Epithelial cell of proximal tubule (primary cell): ENCODE data around the gene LTB. TPM values are rescaled to one million over a fixed set of nuclear protein-coding genes. Genes with fewer than 3 reads are reported as not detected.

Source experiments
- DNase-seq: peaks from one replicate; pipeline ENCODE4 v3.0.0-alpha.2; 2011; ENCODE audit warnings: low read depth
- H3K4me3 ChIP-seq: 2 replicates; pipeline ENCODE4 v1.5.1; 2011; ENCODE audit warnings: low read depth, mild to moderate bottlenecking, low read length
- total RNA-seq: library from RNA; depleted of rRNA; stranded (reverse); fragments of >200 nt; gene quantifications from 2 replicates; pipeline ENCODE4 v1.2.3, GENCODE V29; 2015
- TF ChIP-seq, protein P1 (sequence below): conservative IDR thresholded peaks from 2 replicates; pipeline ENCODE4 v1.5.1; 2012; ENCODE audit warnings: low read depth, mild to moderate bottlenecking, low read length

Gene LTB
- total RNA-seq, 1 donor from 2014 or later = 50.8 TPM

DNA sequence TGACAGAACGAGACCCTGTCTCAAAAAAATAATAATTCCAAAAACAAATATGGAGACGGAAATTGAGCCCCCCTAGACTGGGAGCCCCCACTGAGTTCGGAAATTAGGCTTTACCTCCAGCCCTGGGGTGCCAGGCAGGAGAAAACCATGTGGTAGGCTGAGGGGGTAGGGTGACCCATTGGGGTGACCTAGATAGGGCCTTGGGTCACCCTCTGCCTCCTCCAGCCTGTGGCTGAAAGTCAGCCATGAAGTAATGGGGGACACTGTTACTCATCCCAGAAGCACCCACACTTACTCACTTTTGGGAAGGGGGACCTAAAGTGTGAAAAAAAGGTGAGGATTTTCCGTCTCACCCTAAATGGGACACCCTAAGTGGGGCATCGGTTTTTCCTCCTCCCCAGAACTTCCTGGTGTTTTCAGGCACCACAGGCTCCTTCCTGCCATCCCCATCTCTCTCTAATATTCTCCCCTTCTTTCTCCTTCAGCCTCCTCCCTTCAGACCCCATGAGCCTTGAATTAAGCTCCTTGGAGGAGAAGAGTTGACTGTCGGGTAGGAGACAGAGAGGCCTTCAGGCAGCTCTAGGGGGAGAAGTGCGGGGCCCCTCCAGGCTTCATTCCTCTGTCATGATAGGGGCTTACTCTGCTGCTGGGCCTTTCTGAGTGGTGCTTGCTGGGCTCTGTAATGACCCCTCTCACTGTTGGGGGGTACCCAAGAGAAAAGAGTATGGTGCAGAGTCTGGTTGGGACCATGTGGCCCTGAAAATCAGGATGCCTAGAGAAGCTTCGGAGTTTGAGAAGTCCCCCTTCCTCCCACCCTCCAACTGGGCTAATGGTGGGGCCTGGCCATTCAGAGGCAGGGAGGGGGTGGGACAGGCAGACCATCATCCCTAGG, 2.4 kb downstream of the LTB start:
- DNase-seq = no peak
- TF ChIP-seq, protein P1, sequence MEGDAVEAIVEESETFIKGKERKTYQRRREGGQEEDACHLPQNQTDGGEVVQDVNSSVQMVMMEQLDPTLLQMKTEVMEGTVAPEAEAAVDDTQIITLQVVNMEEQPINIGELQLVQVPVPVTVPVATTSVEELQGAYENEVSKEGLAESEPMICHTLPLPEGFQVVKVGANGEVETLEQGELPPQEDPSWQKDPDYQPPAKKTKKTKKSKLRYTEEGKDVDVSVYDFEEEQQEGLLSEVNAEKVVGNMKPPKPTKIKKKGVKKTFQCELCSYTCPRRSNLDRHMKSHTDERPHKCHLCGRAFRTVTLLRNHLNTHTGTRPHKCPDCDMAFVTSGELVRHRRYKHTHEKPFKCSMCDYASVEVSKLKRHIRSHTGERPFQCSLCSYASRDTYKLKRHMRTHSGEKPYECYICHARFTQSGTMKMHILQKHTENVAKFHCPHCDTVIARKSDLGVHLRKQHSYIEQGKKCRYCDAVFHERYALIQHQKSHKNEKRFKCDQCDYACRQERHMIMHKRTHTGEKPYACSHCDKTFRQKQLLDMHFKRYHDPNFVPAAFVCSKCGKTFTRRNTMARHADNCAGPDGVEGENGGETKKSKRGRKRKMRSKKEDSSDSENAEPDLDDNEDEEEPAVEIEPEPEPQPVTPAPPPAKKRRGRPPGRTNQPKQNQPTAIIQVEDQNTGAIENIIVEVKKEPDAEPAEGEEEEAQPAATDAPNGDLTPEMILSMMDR = no peak
- no peak overlapping the region for H3K4me3 ChIP-seq

GRCh38 chr6:31579119-31579505, 3.1 kb downstream of the LTB start:
- no peak for DNase-seq
- TF ChIP-seq, protein P1 = no peak
- no peak overlapping the region for H3K4me3 ChIP-seq

DNA sequence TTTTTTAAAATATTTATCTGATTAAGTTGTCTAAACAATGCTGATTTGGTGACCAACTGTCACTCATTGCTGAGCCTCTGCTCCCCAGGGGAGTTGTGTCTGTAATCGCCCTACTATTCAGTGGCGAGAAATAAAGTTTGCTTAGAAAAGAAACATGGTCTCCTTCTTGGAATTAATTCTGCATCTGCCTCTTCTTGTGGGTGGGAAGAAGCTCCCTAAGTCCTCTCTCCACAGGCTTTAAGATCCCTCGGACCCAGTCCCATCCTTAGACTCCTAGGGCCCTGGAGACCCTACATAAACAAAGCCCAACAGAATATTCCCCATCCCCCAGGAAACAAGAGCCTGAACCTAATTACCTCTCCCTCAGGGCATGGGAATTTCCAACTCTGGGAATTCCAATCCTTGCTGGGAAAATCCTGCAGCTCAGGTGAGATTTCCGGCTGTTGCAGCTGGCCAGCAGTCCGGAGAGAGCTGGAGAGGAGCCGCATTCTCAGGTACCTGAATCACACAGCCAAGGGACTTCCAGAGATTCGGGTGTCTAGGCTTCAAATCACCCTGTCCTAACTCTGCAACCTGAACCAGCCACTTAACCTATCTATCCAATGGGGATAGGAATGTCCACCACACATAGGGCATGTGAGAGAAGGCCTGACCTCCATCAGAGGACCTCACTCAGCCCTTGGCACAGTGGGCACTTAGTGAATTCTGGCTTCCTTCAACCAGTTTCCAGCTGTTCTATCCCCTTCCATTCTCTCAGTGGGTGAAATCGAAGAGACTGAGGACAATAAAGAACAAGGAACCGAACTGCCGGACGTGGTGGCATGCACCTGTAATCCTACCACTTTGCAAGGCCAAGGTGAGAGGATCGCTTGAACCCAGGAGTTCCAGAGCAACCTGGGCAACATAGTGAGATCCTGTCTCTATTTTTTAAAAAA, 3.8 kb downstream of the LTB start:
- TF ChIP-seq, protein P1 = no peak
- H3K4me3 ChIP-seq = no peak overlapping the region
- peak; percentile 91 for DNase-seq

DNA sequence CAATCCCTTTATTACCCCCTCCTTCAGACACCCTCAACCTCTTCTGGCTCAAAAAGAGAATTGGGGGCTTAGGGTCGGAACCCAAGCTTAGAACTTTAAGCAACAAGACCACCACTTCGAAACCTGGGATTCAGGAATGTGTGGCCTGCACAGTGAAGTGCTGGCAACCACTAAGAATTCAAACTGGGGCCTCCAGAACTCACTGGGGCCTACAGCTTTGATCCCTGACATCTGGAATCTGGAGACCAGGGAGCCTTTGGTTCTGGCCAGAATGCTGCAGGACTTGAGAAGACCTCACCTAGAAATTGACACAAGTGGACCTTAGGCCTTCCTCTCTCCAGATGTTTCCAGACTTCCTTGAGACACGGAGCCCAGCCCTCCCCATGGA, 4.7 kb downstream of the LTB start:
- TF ChIP-seq, protein P1 = no peak
- H3K4me3 ChIP-seq = no peak overlapping the region
- DNase-seq = no peak

DNA sequence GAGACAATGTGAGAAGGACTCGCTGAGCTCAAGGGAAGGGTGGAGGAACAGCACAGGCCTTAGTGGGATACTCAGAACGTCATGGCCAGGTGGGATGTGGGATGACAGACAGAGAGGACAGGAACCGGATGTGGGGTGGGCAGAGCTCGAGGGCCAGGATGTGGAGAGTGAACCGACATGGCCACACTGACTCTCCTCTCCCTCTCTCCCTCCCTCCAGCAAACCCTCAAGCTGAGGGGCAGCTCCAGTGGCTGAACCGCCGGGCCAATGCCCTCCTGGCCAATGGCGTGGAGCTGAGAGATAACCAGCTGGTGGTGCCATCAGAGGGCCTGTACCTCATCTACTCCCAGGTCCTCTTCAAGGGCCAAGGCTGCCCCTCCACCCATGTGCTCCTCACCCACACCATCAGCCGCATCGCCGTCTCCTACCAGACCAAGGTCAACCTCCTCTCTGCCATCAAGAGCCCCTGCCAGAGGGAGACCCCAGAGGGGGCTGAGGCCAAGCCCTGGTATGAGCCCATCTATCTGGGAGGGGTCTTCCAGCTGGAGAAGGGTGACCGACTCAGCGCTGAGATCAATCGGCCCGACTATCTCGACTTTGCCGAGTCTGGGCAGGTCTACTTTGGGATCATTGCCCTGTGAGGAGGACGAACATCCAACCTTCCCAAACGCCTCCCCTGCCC, 5.2 kb downstream of the LTB start:
- no peak for DNase-seq
- no peak overlapping the region for H3K4me3 ChIP-seq
- TF ChIP-seq, protein P1 = no peak

DNA sequence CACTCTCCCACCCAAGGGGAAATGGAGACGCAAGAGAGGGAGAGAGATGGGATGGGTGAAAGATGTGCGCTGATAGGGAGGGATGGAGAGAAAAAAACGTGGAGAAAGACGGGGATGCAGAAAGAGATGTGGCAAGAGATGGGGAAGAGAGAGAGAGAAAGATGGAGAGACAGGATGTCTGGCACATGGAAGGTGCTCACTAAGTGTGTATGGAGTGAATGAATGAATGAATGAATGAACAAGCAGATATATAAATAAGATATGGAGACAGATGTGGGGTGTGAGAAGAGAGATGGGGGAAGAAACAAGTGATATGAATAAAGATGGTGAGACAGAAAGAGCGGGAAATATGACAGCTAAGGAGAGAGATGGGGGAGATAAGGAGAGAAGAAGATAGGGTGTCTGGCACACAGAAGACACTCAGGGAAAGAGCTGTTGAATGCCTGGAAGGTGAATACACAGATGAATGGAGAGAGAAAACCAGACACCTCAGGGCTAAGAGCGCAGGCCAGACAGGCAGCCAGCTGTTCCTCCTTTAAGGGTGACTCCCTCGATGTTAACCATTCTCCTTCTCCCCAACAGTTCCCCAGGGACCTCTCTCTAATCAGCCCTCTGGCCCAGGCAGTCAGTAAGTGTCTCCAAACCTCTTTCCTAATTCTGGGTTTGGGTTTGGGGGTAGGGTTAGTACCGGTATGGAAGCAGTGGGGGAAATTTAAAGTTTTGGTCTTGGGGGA, 6.1 kb downstream of the LTB start:
- peak overlapping the region; percentile 36 for H3K4me3 ChIP-seq
- TF ChIP-seq, protein P1 = no peak
- DNase-seq = no peak
